OCI-LY3 (cell line): ENCODE data around the gene TRPV6.

Experiments
- CTCF ChIP-seq: fragments of 200-600, 300-600 bp; sonication (generic); IDR thresholded peaks from 2 replicates; pipeline ENCODE4 v1.5.1; 2014; ENCODE audit warnings: antibody characterized with exemption, low read length, low read depth
- EZH2phosphoT487 ChIP-seq: fragments of 200-600 bp; shearing (Covaris generic); IDR thresholded peaks from 2 replicates; pipeline ENCODE4 v1.6.1; 2018; ENCODE audit warnings: antibody characterized with exemption, mixed run types, low read depth

GRCh38 chr7:142868188-142868985 lies 17.2 kb downstream of the TRPV6 start:
- TF ChIP-seq EZH2phosphoT487: no peak
- TF ChIP-seq CTCF: no peak
